ENCODE data around the gene XPO6.

DNA sequence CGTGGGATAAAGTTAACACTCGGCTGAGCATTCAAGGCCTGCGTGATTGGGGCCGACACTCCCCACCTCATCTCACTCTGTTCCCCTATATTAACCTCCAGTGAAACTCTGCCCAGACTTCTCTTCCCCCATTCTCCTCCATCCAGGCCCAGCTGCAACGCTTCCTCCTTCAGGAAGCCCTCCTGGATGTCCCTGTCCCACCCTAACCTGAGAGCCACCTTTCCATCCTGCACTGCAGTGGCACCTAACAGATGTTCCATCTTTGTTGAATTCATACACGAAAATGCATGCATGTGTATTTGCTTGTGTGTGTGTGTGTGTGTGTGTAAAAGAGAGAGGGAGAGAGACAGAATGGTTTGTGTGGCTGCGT is 48.0 kb upstream of the XPO6 start:
- TF ChIP-seq, protein P1, sequence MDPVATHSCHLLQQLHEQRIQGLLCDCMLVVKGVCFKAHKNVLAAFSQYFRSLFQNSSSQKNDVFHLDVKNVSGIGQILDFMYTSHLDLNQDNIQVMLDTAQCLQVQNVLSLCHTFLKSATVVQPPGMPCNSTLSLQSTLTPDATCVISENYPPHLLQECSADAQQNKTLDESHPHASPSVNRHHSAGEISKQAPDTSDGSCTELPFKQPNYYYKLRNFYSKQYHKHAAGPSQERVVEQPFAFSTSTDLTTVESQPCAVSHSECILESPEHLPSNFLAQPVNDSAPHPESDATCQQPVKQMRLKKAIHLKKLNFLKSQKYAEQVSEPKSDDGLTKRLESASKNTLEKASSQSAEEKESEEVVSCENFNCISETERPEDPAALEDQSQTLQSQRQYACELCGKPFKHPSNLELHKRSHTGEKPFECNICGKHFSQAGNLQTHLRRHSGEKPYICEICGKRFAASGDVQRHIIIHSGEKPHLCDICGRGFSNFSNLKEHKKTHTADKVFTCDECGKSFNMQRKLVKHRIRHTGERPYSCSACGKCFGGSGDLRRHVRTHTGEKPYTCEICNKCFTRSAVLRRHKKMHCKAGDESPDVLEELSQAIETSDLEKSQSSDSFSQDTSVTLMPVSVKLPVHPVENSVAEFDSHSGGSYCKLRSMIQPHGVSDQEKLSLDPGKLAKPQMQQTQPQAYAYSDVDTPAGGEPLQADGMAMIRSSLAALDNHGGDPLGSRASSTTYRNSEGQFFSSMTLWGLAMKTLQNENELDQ (tag by site-specific recombination; IDR thresholded peaks at IDR 0.05; ENCODE audit: low read depth), result no peak
- TF ChIP-seq, protein P2, sequence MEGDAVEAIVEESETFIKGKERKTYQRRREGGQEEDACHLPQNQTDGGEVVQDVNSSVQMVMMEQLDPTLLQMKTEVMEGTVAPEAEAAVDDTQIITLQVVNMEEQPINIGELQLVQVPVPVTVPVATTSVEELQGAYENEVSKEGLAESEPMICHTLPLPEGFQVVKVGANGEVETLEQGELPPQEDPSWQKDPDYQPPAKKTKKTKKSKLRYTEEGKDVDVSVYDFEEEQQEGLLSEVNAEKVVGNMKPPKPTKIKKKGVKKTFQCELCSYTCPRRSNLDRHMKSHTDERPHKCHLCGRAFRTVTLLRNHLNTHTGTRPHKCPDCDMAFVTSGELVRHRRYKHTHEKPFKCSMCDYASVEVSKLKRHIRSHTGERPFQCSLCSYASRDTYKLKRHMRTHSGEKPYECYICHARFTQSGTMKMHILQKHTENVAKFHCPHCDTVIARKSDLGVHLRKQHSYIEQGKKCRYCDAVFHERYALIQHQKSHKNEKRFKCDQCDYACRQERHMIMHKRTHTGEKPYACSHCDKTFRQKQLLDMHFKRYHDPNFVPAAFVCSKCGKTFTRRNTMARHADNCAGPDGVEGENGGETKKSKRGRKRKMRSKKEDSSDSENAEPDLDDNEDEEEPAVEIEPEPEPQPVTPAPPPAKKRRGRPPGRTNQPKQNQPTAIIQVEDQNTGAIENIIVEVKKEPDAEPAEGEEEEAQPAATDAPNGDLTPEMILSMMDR (tag by site-specific recombination; IDR thresholded peaks at IDR 0.05), result no peak
- TF ChIP-seq, protein P3, sequence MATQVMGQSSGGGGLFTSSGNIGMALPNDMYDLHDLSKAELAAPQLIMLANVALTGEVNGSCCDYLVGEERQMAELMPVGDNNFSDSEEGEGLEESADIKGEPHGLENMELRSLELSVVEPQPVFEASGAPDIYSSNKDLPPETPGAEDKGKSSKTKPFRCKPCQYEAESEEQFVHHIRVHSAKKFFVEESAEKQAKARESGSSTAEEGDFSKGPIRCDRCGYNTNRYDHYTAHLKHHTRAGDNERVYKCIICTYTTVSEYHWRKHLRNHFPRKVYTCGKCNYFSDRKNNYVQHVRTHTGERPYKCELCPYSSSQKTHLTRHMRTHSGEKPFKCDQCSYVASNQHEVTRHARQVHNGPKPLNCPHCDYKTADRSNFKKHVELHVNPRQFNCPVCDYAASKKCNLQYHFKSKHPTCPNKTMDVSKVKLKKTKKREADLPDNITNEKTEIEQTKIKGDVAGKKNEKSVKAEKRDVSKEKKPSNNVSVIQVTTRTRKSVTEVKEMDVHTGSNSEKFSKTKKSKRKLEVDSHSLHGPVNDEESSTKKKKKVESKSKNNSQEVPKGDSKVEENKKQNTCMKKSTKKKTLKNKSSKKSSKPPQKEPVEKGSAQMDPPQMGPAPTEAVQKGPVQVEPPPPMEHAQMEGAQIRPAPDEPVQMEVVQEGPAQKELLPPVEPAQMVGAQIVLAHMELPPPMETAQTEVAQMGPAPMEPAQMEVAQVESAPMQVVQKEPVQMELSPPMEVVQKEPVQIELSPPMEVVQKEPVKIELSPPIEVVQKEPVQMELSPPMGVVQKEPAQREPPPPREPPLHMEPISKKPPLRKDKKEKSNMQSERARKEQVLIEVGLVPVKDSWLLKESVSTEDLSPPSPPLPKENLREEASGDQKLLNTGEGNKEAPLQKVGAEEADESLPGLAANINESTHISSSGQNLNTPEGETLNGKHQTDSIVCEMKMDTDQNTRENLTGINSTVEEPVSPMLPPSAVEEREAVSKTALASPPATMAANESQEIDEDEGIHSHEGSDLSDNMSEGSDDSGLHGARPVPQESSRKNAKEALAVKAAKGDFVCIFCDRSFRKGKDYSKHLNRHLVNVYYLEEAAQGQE (tag by site-specific recombination; IDR thresholded peaks at IDR 0.05), result no peak
- TF ChIP-seq, protein P4, sequence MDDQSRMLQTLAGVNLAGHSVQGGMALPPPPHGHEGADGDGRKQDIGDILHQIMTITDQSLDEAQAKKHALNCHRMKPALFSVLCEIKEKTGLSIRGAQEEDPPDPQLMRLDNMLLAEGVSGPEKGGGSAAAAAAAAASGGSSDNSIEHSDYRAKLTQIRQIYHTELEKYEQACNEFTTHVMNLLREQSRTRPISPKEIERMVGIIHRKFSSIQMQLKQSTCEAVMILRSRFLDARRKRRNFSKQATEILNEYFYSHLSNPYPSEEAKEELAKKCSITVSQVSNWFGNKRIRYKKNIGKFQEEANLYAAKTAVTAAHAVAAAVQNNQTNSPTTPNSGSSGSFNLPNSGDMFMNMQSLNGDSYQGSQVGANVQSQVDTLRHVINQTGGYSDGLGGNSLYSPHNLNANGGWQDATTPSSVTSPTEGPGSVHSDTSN (CRISPR knock-in tag; IDR thresholded peaks at IDR 0.05), result no peak
- TF ChIP-seq ZNF274 (IDR thresholded peaks at IDR 0.05; ENCODE audit: low read length) (no peak), ZNF274 (tag by site-specific recombination; IDR thresholded peaks at IDR 0.05; ENCODE audit: borderline replicate concordance) (no peak), ZNF138 (tag by site-specific recombination; IDR thresholded peaks at IDR 0.05; ENCODE audit: borderline replicate concordance) (no peak), ZEB2 (tag by site-specific recombination; IDR thresholded peaks at IDR 0.05) (no peak), HOXA7 (CRISPR knock-in tag; IDR thresholded peaks at IDR 0.05; ENCODE audit: borderline replicate concordance) (no peak), ZNF404 (tag by site-specific recombination; IDR thresholded peaks at IDR 0.05) (no peak), SETDB1 (IDR thresholded peaks at IDR 0.05; ENCODE audit: insufficient read length, low read length) (no peak), ZNF248 (tag by site-specific recombination; IDR thresholded peaks at IDR 0.05) (no peak), ZFP37 (tag by site-specific recombination; IDR thresholded peaks at IDR 0.05) (no peak)

Measured in HEK293 (cell line).